Measurements from ENCODE around the gene GIMAP5.

The GIMAP5 gene

DNA sequence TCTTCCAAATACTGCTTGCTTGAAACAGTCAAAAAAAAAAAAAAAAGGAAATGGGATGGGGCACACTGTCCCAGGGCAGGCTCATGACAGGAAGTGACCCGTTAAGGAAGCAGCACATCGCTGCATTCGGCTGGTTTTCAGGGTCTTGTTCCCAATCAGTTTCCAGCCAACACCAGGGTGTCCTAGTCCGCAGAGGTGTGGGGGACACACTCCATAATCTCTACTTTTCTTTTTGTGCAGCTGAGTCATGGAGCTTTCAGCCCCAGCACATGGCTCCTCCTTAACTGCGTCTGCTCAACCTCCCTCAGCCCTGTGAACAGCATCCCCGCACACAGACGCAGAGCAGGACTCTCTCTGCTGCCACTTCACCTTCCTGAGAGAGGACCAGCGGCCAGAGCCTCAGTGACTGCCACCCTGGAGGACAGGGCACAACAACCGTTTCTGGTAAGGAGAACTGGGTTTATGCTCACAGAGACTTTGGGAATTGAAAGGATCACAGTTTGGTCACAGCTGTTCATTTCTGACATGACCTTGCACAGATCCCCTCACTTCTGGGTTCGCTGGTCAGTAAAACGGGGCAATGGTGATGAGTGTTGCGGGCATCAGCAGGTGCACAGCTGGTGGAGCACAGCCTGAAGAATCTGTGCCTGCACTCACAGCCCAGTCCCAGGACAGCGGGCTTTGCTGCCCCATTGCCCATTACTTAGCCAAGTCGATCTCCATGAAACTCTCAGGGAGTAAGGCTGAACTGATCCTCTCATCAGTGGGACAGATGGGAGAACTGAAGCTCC lies at the start of gene GIMAP5:
Gene GIMAP5 (plus strand): TSS at position 154 of the 791 bp plus-strand sequence. CDS start 3,467 bp downstream, outside the sequence.
- no peak for DNase-seq (ENCODE audit: low read depth in 2 of 2)

GRCh38 chr7:150688630-150689029 lies 48.6 kb upstream of the GIMAP5 start:
- DNase-seq (ENCODE audit: low read depth in 2 of 2), result no peak

DNA sequence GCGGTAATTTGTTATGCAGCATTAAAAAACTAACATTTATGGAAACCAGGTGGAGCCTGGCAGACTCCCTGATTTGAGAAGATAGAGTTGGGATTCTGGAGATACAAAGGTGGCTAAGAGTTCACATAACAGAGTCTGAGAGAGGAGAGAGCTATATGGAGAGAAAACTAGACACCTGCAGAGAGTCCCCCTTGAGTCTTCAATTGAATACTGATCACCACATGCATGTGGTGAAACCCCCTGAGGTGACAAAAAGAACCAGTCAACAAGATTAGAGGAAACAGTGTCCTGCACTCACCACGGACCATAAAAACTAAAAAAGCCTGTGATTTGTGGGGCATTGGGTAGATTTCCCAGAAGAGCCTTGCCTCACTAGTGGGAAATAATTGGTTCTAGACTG lies 41.6 kb upstream of the GIMAP5 start:
- no peak for DNase-seq (ENCODE audit: low read depth in 2 of 2)

GRCh38 chr7:150703209-150703608 lies 34.0 kb upstream of the GIMAP5 start:
- no peak for DNase-seq (ENCODE audit: low read depth in 2 of 2)

GRCh38 chr7:150715293-150715692 lies 21.9 kb upstream of the GIMAP5 start:
- DNase-seq (ENCODE audit: low read depth in 2 of 2), result no peak

DNA sequence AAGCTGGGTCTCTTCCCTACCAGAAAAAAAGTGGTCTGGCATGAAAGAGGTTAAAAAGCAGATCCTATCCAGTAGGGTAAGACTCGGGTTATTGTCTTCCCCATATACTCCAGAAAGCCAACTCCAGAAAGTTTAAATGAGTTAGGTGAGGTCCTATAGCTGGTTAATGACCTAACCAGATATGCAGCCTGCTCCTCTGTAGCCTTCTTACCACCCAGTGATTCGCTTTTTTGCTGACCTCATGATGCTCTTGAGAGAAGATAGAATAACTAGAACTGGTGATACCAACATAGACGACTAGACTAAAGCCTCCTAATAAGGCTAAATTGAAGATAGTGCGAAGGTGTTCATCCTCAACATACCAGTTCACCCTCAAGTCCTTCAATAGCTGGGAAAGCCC lies 21.5 kb upstream of the GIMAP5 start:
- DNase-seq (ENCODE audit: low read depth in 2 of 2), result no peak

- no peak for DNase-seq (ENCODE audit: low read depth in 2 of 2)
Observed at GRCh38 chr7:150716368-150716767, 20.9 kb upstream of the GIMAP5 start, which contains the start of gene GIMAP1. Gene GIMAP1, plus strand, starts transcription at chr7:150716613. Its CDS starts 2,435 bp downstream, at chr7:150719048.

GRCh38 chr7:150716939-150717338 lies 20.3 kb upstream of the GIMAP5 start:
- DNase-seq (ENCODE audit: low read depth in 2 of 2), result no peak

- DNase-seq (ENCODE audit: low read depth in 2 of 2), result no peak
Observed at GRCh38 chr7:150717814-150718420, 19.3 kb upstream of the GIMAP5 start.

DNA sequence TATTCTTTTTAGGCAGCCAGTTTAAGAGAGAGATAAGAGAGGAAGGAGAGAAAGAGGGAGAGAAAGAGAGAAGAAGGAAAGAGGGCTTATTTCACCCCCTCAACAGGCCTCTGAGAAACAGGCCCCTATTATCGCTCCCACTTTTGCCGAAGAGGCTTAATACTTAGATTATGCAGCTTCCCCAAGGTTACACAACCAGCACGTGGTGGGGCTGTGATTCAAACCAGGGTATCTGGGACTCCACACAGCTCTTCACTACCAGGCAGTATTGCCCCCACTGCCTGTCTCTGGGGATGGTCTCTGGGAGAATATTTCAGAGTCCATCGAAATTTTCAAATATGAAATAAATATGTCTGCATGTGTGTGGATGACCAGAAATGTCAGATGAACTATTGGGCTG lies 17.8 kb upstream of the GIMAP5 start:
- no peak for DNase-seq (ENCODE audit: low read depth in 2 of 2)

DNA sequence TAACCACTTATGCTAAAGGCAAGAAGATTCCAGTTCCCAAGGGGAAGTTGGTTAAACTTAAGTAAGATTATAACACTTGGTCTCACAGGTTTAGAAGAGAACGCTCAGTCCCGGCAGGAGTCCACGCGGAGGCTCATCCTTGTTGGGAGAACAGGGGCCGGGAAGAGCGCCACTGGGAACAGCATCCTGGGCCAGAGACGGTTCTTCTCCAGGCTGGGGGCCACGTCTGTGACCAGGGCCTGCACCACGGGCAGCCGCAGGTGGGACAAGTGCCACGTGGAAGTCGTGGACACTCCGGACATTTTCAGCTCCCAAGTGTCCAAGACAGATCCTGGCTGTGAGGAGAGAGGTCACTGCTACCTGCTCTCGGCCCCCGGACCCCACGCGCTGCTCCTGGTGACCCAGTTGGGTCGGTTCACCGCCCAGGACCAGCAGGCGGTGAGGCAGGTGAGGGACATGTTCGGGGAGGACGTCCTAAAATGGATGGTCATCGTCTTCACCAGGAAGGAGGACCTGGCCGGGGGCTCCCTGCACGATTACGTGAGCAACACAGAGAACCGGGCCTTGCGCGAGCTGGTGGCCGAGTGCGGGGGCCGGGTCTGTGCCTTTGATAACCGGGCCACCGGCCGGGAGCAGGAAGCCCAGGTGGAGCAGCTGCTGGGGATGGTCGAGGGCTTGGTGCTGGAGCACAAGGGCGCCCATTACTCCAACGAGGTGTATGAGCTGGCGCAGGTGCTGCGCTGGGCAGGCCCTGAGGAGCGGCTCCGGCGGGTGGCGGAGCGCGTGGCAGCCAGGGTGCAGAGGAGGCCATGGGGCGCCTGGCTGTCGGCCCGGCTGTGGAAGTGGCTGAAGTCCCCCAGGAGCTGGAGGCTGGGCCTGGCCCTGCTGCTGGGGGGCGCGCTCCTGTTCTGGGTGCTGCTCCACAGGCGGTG lies 17.0 kb upstream of the GIMAP5 start:
- no peak for DNase-seq (ENCODE audit: low read depth in 2 of 2)

- DNase-seq (ENCODE audit: low read depth in 2 of 2), result no peak
Observed at GRCh38 chr7:150721970-150722373, 15.2 kb upstream of the GIMAP5 start.

- DNase-seq (ENCODE audit: low read depth in 2 of 2), result no peak
Observed at GRCh38 chr7:150722431-150722931, 14.7 kb upstream of the GIMAP5 start.

- no peak for DNase-seq (ENCODE audit: low read depth in 2 of 2)
Observed at GRCh38 chr7:150723467-150723866, 13.8 kb upstream of the GIMAP5 start.

DNA sequence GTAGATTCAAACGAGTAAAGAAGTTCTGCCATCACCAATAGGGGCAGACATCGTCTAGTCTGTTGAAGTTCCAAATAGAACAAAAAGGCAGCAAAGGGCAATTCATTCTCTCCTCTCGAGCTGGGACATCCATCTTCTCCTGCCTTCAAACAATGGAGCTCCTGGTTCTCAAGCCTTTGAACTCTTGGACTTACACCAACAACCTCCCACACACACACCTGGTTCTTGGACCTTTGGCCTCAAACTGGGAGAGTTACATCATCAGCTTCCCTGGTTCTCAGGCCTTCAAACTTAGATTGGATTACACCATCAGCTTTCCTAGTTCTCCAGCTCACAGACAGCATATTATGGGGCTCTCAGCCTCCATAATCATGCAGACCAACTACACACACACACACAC lies 9.8 kb upstream of the GIMAP5 start:
- no peak for DNase-seq (ENCODE audit: low read depth in 2 of 2)

DNA sequence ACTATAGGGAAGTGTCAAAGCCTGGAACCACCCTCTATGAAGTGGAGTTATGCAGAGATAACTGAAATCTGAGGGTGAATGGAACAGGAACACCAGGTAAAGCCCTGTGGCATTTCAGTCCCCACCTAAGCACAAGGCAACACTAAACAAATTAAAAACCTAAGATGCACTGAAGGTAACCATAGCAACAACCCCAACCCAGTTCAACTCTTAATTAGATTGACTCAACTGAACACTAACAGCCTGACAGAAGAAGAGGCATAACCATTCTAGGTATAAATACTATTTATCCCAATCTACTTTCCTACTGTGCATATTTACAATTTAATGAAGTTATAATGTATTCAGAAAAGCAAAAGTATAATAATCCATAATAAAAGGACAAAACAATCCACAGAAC lies 9.2 kb upstream of the GIMAP5 start:
- no peak for DNase-seq (ENCODE audit: low read depth in 2 of 2)

GRCh38 chr7:150728609-150729008 lies 8.6 kb upstream of the GIMAP5 start:
- DNase-seq (ENCODE audit: low read depth in 2 of 2), result no peak

- no peak for DNase-seq (ENCODE audit: low read depth in 2 of 2)
Observed at GRCh38 chr7:150731916-150732315, 5.3 kb upstream of the GIMAP5 start.

DNA sequence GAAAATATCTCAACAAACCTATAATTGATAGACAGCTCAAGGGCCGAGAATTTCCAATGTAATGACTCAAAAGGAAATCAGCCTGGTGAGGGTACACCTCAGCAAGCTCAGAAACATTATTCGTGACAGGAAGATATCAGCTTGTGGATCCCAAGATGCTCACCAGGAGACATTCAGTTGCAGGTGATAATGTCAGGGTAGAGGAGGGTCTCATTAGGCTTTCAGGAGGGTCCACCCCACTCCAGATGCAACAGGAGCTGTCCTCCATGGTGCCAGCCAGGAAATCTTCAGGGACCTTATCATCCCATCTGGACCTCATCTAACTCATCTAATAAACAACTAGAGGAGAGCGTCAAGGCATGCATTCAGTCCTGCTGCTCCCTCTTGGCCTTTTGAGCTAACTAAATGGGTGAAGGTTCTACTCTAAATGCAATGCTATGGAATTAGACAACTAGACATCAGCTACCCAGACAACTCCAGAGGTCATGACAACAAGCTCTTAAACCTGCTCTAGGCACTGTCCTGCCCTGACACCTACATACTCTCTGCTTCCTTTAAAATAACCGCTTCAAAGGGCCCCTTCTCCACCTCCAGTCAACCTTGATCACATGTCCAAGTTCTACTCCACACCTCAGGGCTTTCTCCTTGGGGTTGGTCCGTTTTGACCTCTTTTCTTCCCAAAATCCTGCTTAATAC lies 4.3 kb upstream of the GIMAP5 start:
- DNase-seq (ENCODE audit: low read depth in 2 of 2), result no peak

GRCh38 chr7:150733482-150734095 lies 3.6 kb upstream of the GIMAP5 start:
- DNase-seq (ENCODE audit: low read depth in 2 of 2), result no peak

- no peak for DNase-seq (ENCODE audit: low read depth in 2 of 2)
Observed at GRCh38 chr7:150734254-150734653, 3.0 kb upstream of the GIMAP5 start.
